DOHH2 (cell line): ENCODE measurements around the gene TNPO1.

Experiments
- EZH2phosphoT487 ChIP-seq: fragments of 200-600 bp; sonication (generic); IDR thresholded peaks from 2 replicates; pipeline ENCODE4 v1.6.1; 2017; ENCODE audit warnings: borderline replicate concordance, mild to moderate bottlenecking, antibody characterized with exemption, low read length, moderate library complexity, mixed read lengths
- TF ChIP-seq, protein P1 (sequence below): fragments of 200-600 bp; sonication (generic); IDR thresholded peaks from one replicate; pipeline ENCODE4 v1.5.1; 2014; ENCODE audit warnings: antibody characterized with exemption, mild to moderate bottlenecking, low read depth, low read length; ENCODE audit not compliant: poor library complexity, severe bottlenecking

DNA sequence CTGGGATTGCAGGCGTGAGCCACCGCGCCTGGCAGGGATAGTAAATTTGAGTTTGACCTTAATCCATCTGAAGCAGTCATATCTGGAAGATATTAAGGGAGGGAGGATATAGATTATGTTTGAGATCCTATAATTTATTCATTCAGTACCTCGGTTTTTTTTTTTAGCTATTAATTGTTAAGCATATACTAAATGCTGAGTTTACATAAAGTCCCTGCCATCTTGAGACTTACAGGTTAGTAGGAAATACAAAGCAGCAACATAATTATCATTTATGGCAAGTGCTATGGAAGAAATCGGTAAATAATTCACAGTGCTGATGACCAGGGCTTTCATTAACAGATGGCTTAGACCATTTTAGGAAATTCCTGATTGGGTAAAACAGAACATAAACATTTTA lies 72.9 kb downstream of the TNPO1 start:
- TF ChIP-seq, protein P1, sequence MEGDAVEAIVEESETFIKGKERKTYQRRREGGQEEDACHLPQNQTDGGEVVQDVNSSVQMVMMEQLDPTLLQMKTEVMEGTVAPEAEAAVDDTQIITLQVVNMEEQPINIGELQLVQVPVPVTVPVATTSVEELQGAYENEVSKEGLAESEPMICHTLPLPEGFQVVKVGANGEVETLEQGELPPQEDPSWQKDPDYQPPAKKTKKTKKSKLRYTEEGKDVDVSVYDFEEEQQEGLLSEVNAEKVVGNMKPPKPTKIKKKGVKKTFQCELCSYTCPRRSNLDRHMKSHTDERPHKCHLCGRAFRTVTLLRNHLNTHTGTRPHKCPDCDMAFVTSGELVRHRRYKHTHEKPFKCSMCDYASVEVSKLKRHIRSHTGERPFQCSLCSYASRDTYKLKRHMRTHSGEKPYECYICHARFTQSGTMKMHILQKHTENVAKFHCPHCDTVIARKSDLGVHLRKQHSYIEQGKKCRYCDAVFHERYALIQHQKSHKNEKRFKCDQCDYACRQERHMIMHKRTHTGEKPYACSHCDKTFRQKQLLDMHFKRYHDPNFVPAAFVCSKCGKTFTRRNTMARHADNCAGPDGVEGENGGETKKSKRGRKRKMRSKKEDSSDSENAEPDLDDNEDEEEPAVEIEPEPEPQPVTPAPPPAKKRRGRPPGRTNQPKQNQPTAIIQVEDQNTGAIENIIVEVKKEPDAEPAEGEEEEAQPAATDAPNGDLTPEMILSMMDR: no peak
- TF ChIP-seq EZH2phosphoT487: no peak
